GM21825 (cell line): ENCODE measurements around the gene SETX.
"Not testable (repeated sequence)": the region's sequence is repeated elsewhere in the genome, so short reads cannot be mapped to it uniquely, and the experiment has no call there.

ENCODE experiments used
- ATAC-seq: cut with Tn5 transposase; IDR thresholded peaks from one replicate; pipeline ENCODE4 v1.9.1; 2021; ENCODE audit warnings: mild to moderate bottlenecking, moderate library complexity; ENCODE audit not compliant: unreplicated experiment

The SETX gene

GRCh38 chr9:132293145-132293721 is 61.6 kb downstream of the SETX start:
- ATAC-seq = no peak

DNA sequence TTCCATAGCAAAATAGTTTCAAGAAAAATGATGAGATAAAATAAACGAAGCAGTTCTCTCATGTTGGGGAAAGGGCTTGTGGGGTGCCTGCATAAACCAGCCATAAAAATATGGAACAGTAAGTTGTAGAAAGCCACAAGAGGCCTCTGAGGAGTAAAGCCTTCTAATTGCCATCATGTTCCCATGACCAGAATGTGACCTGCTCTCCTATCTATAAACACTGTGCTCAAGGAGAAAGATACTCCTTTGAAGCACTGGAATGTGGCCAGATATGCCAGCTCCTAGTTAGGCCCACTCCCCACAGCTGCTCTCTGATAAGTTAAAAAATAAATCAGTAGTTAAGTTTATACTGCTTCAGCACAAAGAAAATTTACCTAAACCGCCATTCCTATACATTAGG is 65.8 kb downstream of the SETX start:
- no peak for ATAC-seq

DNA sequence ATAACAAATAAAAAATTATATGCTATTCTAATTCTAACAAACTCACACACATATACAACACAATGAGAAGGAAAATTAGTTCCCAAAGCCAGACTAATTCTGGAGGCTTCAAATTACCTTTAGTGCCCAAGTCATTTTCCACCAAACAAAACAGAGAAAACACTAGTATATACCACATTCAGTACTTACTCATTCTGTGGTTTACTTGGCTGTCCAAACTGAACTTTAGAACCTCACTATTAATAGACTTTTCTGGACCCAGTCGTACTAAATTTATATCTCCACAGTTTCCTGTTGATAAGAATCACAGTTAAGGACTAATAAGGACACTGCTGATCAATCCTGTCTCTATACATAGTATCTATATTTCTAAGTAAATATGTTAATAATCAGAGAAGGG is 66.4 kb downstream of the SETX start:
- no peak for ATAC-seq

GRCh38 chr9:132287256-132287760 is 67.5 kb downstream of the SETX start:
- ATAC-seq = no peak

- ATAC-seq = no peak
Measured at GRCh38 chr9:132283863-132284262, 70.9 kb downstream of the SETX start.

GRCh38 chr9:132283165-132283564 is 71.6 kb downstream of the SETX start:
- ATAC-seq = no peak

GRCh38 chr9:132274861-132275260 is 79.9 kb downstream of the SETX start:
- ATAC-seq = no peak

- not testable (repeated sequence) for ATAC-seq
Measured at GRCh38 chr9:132269704-132270516, 84.9 kb downstream of the SETX start.

- ATAC-seq = no peak
Measured at GRCh38 chr9:132268725-132269352, 85.9 kb downstream of the SETX start.

- no peak for ATAC-seq
Measured at GRCh38 chr9:132267660-132268059, 87.1 kb downstream of the SETX start.

- ATAC-seq = no peak
Measured at GRCh38 chr9:132266017-132266416, 88.8 kb downstream of the SETX start.

DNA sequence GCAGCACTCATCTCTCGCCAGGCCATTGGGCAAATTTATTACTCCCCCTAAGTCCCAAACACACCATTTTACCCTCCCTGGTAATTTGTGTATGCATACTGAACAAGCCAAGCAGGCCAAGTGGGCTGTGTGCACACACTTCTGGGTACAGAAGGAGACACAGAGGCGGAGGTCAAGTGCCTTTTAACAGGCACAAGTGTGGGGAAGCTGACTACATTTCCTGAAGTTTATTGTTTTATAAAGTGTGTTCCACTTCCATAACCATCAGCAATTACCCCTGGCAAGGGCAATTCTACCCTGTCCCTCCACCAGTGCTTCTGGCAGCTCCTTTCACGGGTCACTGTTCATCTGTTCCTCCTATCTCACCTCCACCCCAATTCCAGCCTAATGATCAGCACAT is 93.9 kb downstream of the SETX start:
- no peak for ATAC-seq

- ATAC-seq = no peak
Measured at GRCh38 chr9:132250324-132251262, 104.2 kb downstream of the SETX start.

DNA sequence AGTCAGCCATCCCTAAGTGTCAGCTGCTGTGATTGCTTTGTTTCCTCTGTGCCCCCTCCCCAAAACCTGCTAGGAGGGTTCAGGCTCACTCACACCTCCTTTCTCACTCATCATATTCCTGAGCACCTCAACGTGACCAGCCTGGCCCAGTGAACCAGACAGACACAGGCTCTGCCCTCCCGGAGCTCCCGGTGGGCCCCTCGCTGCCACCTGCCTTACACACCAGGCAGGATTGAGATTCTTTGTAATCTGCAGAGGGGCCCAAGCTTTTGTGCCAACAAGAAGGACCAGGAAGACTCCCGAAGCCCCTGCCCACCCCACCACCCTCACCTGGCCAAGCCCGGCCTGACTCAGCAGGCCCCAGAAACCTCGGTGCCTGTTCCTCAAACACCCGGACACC is 105.1 kb downstream of the SETX start:
- no peak for ATAC-seq

DNA sequence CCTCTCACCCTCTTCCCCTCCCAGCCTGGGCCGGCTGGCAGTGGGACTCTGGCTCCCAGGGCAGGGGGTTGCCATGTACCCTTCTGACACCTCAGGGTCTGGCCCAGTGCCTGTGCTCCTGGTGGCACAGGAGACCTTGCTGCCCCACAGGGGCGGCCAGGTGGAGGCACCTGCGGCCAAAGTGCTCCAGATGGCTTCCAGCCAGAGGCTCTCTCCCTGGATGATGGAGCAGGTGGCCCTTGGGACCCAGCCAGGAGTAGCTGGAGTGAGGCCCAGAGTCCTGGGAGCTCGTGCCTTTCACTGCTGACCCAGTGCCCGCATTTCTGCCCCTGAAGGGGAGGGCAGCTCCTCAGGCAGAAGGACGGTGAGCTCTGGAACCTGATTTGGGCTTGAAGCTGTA is 105.7 kb downstream of the SETX start:
- ATAC-seq = no peak

DNA sequence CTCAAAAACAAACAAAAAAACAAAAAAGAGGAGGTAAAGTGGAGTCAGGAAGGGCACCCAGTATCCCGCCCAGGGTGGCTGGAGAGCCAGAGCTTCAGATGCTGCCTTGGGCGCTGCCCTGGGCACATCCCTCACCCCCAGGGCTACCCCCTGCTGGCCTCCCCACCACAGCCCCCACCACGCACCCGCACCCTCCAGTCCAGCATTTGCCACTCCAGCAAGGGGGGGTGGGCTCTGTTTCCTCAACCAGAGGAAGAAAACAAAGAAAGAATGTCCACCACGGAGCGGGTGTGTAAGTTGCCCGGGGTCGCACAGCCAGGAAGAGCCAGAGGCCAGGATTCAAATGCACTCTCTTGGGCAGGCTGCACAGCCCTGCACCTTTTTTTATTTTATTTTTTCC is 106.8 kb downstream of the SETX start:
- ATAC-seq = no peak

DNA sequence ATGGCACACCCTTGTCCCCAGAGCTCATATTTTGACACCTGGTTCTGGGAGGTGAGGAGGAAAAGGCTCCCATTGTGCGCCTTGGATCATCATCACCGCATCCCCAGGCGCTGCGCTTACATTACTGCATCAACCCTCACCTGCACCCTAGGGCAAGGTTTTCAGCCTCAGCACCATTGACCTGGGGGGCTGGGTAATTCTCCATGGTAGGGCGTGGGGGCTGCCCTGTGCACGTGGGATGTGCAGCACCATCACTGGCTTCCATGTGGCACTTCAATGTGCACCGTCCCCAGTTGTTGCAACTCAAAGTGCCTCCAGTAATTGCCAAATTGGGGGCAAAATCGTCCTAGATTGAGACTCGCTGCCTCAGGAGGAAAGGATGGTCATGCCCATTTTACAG is 109.3 kb downstream of the SETX start:
- no peak for ATAC-seq

DNA sequence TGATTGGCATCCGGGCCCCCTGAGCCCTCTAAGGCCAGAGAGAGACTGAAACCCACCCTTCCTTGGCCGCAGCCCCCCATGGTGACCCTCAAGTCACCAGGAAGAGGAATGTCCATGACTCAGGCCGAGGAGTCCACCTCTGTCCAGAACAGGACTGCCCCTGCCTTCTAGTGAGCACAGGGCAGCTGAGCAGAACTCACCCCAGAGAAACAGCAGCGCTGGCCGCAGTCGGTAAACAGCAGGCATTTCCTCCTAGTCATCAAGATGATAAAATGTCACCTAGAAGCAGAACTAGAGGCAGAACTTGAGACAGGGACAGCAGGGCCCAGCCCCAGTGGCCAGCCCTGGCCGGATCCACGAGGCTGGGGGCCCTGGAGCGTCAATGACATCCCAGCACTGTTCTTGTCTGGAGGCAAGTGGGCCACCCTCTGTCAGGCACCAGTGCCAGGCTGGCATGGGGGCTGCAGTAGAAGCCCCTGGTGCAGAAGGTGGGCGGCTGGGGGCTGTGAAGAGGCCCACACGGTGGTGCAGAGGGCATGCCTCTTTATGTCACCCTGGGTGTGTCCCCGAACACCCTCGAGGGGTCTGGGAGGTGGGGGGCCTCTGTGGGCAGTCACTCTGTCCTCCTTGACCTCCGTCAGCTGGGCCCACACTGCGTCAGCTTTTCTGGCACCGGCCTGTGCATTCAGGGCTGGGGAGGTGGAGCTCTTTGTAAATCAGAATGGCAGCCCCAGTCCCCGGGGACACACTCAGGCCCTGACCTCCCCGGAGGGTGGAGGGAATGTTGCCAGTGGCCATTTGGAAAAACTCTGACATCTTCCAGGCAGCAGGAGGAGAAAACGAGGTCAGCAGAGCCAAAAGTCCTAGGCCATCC is 110.0 kb downstream of the SETX start:
- ATAC-seq = no peak

GRCh38 chr9:132243156-132244074 is 111.4 kb downstream of the SETX start:
- ATAC-seq = no peak
